ENCODE results near the gene THSD4. TPM values are rescaled to one million over a fixed set of nuclear protein-coding genes. Genes with fewer than 3 reads are reported as not detected.

Gene THSD4
- total and polyA plus RNA-seq, 2 experiments from 2014 or later: 5.1 to 25.5 TPM

GRCh38 chr15:71565006-71565405 lies 449.7 kb downstream of the THSD4 start:
- Histone ChIP-seq H3K27ac (no peak overlapping the region), H3K9me3 (ENCODE audit: low read depth) (no peaks in the 10 kb centered on the region), H3K27me3 (no peaks in the 10 kb centered on the region), H3K4me3 (no peak overlapping the region), H3K4me1 (ENCODE audit: low read depth) (no peaks in the 10 kb centered on the region), H3K36me3 (no peaks in the 10 kb centered on the region)
- no peak for DNase-seq (ENCODE audit: low read depth in 1 of 2, low spot score in 1 of 2)
- TF ChIP-seq CTCF (IDR thresholded peaks at IDR 0.05; ENCODE audit: low read depth, low read length): no peak

- DNase-seq (ENCODE audit: low read depth in 1 of 2, low spot score in 1 of 2): no peak
- Histone ChIP-seq H3K4me1 (ENCODE audit: low read depth) (no peaks in the 10 kb centered on the region), H3K27ac (no peak overlapping the region), H3K27me3 (no peaks in the 10 kb centered on the region), H3K4me3 (no peak overlapping the region), H3K9me3 (ENCODE audit: low read depth) (no peaks in the 10 kb centered on the region), H3K36me3 (no peaks in the 10 kb centered on the region)
- no peak for TF ChIP-seq CTCF (IDR thresholded peaks at IDR 0.05; ENCODE audit: low read depth, low read length)
Measured at GRCh38 chr15:71565631-71566160, 450.4 kb downstream of the THSD4 start.

- no peak overlapping the region for H3K4me3 ChIP-seq
- H3K9me3 ChIP-seq (ENCODE audit: low read depth): no peaks in the 10 kb centered on the region
- no peak for DNase-seq (ENCODE audit: low read depth in 1 of 2, low spot score in 1 of 2)
- H3K4me1 ChIP-seq (ENCODE audit: low read depth): no peaks in the 10 kb centered on the region
- H3K27me3 ChIP-seq: no peaks in the 10 kb centered on the region
- TF ChIP-seq CTCF (IDR thresholded peaks at IDR 0.05; ENCODE audit: low read depth, low read length): no peak
- H3K36me3 ChIP-seq: no peaks in the 10 kb centered on the region
- no peak overlapping the region for H3K27ac ChIP-seq
Measured at GRCh38 chr15:71566226-71566625, 451.0 kb downstream of the THSD4 start.

GRCh38 chr15:71567173-71567572 lies 451.9 kb downstream of the THSD4 start:
- Histone ChIP-seq H3K27ac (no peak overlapping the region), H3K4me3 (no peak overlapping the region), H3K4me1 (ENCODE audit: low read depth) (no peaks in the 10 kb centered on the region), H3K9me3 (ENCODE audit: low read depth) (no peaks in the 10 kb centered on the region), H3K27me3 (no peaks in the 10 kb centered on the region), H3K36me3 (no peaks in the 10 kb centered on the region)
- TF ChIP-seq CTCF (IDR thresholded peaks at IDR 0.05; ENCODE audit: low read depth, low read length): no peak
- no peak for DNase-seq (ENCODE audit: low read depth in 1 of 2, low spot score in 1 of 2)

GRCh38 chr15:71568227-71568626 lies 453.0 kb downstream of the THSD4 start:
- no peak for DNase-seq (ENCODE audit: low read depth in 1 of 2, low spot score in 1 of 2)
- TF ChIP-seq CTCF (IDR thresholded peaks at IDR 0.05; ENCODE audit: low read depth, low read length): no peak
- Histone ChIP-seq H3K27me3 (no peaks in the 10 kb centered on the region), H3K27ac (no peak overlapping the region), H3K9me3 (ENCODE audit: low read depth) (no peaks in the 10 kb centered on the region), H3K4me1 (ENCODE audit: low read depth) (no peaks in the 10 kb centered on the region), H3K4me3 (no peak overlapping the region), H3K36me3 (no peaks in the 10 kb centered on the region)

- Histone ChIP-seq H3K27me3 (peaks cover 3% of the 10 kb centered on the region), H3K9me3 (ENCODE audit: low read depth) (no peaks in the 10 kb centered on the region), H3K4me1 (ENCODE audit: low read depth) (no peaks in the 10 kb centered on the region), H3K27ac (no peak overlapping the region), H3K4me3 (no peak overlapping the region), H3K36me3 (no peaks in the 10 kb centered on the region)
- TF ChIP-seq CTCF (IDR thresholded peaks at IDR 0.05; ENCODE audit: low read depth, low read length): no peak
- no peak for DNase-seq (ENCODE audit: low read depth in 1 of 2, low spot score in 1 of 2)
Measured at GRCh38 chr15:71570736-71571135, 455.5 kb downstream of the THSD4 start.

Measured in cardiac muscle cell (in vitro differentiated cells and primary cell).